Daoy (cell line): ENCODE results near the gene EPS8. TPM values are rescaled to one million over a fixed set of nuclear protein-coding genes. Genes with fewer than 3 reads are reported as not detected.
A peak's percentile ranks its signal among the peaks of the same experiment; 100 is the strongest.

Experiments used
- DNase-seq: peaks from one replicate; pipeline ENCODE4 v3.0.0-alpha.2; 2015; ENCODE audit warnings: low read depth
- total RNA-seq: library from RNA; depleted of rRNA; stranded (reverse); fragments of >200 nt; shearing (Covaris generic); gene quantifications from 2 replicates; pipeline ENCODE4 v1.2.3, GENCODE V29; 2014; rRNA removed

The EPS8 gene
- total RNA-seq, result 21.1 and 31.6 TPM in 2 replicates

DNA sequence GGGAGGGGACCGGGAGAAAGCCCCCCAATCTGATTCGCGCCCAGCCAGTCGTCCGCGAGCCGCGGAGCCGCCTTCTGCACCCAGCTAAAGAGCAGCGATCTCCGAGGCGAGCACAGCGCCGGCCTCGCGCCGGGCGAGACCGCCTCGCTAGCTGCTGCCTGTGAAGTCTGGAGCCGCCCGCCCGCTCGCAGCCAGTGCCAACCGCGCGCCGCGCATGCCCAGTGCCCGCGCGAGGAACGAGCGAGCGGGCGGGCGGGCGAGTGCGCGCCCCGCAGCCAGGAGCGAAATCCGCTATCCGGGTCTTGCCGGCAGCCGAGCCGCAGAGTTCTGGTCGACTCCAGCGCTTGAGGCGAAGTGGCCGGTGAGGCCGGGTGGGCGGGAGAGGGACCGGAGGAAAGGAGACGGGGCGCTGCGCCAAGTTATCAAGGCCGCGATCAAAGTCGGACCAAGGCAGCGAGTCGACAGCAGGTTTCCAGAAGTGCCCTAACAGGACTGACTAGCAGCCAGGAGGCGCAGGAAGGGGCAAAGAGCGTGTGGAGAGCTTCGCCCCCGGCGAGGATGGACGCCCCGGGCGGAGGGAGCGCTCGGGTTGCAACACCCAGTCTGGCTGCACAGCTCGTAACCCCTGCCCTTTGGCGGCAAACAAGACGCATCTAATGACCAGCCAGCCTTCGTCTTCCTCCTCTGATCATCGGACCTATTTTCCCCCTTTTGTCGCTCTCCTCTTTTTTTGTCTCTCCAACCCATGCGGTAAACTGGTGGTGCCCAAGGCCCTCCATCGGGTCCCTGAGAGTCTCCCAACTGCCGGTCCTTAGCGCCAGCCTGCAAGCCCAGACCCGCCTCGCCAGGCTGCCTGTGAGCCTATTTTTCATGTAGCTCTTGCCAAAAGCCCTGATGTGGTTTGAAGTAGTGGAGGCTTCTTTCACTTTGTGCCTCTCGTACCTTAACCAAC lies at the start of gene EPS8:
Gene EPS8 (minus strand): TSS at position 169 of the 952 bp plus-strand sequence. CDS start 106,437 bp downstream, outside the sequence.
- DNase-seq, result peak; percentile 97

DNA sequence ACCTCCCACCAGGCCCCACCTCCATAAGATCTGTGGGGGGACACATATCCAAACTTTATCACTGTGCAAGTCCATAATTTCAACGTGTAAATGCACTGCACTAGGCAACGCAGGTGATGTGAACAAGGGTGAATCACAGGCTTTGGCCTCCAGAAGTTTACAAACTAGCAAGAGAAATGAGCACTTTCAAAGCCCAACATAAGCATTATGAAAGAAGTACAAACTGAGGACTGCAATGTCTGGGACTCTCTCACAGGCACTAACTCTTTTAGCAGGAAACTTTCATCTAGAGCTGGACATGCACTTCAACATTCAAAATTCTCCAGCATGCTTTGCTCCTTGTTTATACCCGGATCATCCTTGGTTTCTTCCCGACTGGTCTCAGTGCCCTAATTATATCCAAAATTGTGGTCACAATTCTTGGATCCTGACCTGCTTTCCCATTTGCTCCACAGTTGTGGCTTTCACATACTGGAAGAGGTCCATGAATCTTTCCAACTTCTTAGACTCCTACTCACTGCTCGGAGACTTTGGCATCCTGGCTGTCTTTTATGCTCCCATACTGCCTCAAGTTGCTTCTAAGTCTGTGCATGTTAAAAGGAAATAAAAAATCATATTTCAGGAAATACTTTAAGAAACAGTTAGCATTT lies 48.1 kb upstream of the EPS8 start:
- DNase-seq, result no peak

DNA sequence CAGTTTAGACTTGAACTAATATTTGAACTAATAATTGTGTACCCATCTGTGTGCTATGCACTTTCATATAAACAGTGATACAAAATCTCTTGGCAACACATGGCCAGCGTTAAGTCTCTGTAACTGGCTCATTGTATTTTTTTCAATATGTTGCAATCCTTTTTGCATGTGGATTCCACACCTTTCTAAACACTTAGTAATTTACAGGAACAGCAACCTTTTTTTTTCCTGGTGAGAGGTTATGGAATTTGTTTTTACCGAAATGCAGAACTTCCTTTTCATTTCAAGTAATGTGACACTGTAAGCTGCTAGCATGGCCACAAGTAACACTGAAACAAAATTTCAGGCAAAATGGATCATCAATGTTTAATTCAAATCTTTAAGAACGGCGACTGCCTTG lies 45.4 kb upstream of the EPS8 start:
- no peak for DNase-seq

DNA sequence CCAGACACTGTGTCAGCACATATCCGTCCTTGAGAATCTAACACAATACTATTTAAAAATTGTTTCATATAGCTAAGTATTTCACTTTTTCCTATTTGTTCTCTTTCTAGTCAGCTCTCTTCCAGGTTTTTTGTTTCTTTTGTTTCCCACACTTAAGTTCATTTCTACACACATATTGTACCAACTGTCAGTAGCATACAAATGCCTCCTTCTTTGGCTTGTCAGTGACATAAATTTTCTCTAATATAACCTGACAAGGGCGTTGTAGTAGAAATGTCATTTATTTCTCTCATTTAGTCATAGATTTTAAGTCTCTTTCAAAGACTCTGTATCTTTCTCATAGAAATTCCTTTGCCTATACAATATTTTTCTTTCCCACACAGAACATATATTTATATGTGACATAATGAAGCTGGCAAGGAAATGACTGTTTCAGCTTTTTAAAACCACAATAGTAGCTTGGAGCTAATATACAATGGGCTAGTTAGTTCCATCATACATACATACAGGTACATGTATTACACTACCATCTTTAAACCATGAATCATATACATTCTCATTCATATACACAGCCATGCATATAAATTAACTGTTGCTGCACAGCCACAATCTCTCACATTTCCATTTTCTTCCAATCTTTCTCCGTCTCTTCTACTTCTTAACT lies 42.3 kb upstream of the EPS8 start:
- no peak for DNase-seq

DNA sequence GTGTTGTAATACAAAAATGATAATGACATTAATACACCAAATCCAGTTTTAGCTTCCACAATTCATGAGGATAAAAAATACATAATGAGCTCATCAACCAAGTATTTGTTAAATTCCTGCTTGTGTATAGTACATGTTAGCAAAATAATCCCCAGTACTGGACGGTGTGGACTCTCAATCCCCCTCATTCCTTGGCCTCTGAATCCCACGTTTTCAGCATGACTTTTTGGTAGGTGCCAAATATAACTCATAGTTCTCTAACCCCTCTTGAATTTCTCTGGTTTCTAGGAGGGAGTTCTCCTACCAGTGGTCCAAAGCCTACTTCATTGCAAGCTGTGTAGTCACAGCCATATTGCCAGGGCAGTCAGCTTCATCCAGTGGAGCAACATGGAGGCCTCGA lies 41.4 kb upstream of the EPS8 start:
- no peak for DNase-seq

DNA sequence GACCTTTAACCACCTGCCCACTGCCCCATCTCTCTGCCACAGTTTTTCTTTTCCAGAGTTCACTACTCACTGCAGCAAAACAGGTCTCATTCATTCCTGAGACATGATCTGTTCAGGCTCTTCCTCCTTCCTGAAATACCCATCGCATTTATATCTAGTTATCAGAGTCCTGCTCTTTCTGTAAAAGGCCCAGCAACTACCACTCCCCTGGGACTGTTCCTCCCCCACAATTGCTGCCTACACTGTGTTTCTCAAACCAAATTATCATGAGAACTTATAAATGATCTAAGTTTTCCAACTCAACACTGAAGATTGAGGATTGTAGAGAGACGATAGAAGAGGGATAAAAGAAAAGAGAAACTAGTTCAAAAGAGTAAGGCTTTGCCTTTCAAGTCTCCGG lies 40.8 kb upstream of the EPS8 start:
- no peak for DNase-seq

DNA sequence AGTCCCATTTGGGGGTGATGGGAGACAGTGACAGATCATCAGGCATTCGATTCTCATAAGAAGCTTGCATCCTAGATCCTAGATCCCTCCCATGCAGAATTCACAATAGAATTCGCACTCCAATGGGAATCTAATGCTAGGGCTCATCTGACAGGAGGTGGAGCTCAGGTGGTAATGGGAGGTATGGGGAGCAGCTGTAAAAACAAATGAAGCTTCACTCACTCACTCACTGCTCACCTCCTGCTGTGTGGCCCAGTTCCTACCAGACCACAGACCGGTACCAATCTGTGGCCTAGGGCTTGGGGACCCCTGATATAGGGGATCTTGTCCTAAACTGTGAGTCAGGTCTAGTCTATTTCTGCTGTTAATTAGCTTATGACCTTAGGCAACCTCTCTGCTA lies 40.1 kb upstream of the EPS8 start:
- DNase-seq, result peak; percentile 23

DNA sequence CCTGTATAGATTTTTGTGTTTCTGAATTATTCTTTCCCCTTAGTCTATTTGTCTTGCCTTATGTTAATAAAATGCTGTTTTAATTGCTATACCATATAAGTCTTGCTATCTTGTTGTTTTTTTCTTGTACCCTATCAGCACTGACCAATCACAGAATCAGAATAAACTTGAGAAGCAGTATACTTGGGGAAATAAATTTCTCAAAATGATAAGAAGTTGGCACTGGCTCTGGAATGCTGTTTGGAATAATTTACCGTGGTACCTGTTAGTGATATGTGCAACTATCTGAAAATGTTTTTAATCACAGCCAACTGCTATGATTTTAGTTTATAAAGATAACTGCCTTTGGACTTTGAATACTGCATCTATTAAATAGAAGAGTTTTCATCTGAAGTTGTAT lies 37.9 kb upstream of the EPS8 start:
- no peak for DNase-seq

DNA sequence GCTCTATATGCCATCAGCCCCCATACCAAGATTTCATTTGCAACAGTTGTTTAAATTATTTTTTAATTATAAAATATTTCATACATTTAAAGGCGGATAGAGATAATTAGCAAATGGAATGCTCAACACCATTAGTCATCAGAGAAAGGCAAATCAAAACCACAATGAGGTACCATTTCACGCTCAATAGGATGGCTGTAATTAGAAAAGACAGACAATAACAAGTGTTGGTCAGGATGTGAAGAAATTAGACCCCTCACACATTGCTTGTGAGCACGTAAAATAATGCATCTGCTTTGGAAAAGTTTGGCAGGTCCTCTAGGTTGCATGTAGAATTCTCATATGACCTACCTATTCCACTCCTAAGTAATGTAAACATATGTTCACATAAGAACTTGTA lies 35.3 kb upstream of the EPS8 start:
- no peak for DNase-seq

DNA sequence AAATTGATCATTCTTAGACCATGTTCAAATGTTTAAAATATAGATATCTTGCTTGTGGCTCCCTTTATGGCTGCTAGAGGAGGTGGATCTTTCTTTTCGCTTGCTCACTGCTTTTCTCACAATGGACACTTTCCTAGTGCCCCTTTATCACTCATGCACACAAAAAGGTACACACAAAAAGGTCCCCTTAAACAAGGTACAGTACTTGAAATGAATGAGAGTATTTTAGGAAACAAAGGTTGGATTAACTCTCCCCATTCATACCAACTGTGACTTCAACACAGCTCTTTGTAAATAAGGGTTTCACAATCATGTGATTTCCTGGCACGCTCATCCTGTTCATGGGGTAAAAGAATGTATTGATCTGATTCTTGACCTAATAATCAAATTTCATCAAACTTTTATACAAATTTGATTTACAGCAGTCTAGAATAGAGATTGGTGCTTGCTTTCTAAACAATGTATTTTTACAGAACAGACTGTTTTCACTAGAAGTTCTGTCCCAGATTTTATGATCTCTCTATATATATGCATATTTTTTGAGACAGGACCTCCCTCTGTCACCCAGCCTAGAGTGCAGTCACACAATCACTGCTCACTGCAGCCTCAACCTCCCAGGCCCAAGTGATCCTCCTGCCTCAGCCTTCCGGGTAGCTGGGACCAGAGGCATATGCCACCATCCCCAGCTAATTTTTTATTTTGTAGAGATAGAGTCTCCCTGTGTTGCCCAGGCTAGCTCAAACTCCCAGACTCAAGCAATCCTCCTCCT lies 34.4 kb upstream of the EPS8 start:
- DNase-seq, result no peak

DNA sequence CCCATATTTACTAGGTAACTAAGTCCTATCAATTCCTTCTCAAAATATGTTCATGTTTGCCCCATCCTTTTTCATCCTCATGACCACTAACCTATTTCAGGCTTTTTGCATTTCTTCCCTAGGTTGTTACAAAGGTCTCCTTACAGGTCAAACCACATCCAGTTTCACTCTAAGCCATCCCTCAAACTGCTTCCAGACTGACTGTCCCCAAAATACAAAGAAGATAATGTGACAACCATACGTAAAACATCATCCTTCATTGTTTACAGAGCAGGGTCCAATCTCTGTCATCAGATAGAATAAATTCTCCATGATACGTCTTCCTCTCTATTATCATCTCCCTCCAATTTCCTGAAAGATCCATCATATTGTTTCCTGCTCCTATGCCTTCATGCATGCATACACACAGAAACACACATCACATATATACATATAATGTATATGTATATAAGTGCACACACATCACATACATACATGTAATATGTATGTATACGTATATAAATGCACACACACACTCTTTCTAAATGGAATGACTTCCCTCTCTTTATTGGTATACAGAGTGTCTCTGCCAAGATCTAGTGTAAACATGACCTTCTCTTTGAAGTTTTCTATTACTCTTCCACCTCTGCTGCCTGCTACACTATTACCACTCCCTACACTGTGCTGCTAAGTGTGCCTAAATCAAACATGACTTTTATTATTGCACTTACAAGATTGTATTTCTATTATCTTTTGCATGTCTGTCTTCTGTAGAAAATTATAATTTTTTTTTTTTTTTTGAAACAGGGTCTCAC lies 30.7 kb upstream of the EPS8 start:
- DNase-seq, result no peak

DNA sequence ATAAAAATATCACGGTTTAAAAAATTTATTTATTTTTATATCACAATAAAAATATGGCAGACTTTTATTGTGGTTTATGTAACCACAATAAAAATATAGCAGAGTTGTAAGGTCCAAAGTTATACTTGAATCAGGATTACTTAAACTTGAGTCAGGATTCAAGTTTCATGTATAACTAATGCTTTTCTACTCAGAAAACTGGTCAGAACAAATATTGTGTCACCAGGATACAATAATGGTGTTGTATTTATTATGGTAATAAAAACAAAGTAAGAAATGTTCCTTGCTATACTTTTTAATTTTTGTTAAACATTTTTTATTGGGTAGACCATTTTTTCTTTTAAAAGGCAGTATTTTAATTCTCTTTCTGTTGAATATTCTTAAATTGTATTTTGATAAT lies 29.2 kb upstream of the EPS8 start:
- DNase-seq, result no peak

DNA sequence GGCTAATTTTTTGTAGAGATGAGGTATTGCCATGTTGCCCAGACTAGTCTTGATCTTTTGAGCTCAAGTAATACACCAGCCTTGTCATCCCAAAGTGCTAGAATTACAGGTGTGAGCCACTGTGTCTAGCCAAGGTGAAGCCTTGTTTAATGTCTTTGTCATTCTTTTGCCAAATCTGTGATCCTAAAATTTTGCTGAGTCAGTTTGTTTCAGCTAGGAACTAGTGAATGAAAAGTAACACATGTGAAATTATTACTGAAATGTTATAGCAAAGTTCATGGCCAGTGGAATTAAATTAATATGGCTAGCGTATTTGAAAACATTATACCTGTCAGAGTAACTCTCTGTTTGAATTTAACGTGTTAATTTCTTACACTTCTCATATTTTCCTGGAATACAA lies 26.5 kb upstream of the EPS8 start:
- DNase-seq, result no peak

DNA sequence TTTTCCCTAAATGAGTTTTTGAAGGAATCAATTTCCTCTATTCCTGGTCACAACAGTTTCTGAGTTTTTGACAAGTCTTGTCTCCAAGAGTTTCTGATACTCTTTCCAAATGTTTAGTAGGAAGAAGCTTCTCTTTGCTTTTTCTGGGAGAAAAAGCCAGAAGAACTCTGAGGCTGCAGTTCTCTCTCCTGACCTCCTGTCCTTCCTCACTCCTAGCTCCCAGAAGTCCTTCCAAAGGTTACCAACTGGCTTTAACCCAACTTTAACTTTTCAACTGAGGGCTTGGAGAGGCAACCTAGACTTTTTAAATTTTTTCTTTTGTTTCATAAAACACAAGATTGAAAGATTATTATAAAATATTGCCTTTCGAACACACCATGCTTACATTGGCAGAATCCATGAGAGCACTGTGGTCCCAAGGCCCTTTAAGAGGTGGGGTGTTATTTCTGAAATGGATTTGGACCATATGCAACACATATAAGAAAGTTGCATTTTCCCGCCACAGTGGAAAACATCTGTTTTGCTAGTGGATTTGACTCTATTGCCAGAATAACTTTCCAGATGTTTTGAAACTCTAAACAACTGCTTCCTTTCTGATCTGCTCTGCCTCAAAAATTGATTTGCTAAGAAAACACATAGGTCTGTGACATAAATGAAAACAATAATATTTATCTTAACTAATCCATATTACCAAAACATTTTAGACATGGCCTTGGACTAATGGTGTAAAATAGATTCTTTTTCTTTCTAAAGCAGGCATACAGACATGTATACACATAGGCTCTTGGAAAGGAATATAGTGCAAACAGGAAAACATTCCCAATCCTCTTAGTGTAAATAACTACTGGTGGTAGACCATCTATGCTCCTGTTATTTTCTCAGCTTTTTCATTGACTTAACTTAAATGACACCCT lies 22.3 kb upstream of the EPS8 start:
- no peak for DNase-seq

DNA sequence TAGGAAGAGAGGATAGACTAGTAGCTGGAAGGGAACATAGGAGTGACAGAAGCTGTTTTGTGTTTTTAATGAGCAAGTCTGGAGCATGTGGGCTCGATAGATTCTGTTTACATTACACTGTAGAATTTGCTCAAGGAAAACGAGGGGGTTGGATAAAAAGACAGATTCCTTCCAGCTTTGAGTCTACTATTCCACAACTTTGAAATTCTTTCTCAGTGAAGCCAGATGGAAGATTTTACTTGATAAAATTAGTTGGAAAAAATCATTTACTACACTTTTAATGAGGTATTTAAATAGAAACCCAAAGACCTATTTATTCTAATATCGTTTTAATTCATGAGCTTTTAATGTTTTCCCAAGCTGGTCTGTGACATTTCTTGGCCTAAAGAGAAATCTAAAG lies 19.5 kb upstream of the EPS8 start:
- no peak for DNase-seq

DNA sequence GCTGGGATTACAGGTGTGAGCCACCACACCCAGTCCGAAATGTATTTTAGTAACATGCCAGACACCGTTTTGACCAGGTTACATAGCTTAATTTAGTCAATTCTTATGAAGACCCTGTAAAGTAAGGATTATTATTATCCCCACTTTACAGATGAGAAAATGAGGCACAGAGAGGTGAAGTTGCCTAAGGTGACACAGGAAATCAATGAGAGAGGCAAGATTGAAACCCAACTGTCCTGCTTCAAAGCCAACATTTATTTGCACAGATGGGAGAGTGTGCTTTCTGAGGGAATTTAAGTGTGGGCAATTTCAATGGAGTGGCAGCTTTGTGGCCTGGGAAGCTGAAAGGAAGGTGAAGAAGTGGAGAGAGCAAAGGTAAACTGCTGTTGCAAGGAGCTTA lies 19.1 kb upstream of the EPS8 start:
- no peak for DNase-seq

DNA sequence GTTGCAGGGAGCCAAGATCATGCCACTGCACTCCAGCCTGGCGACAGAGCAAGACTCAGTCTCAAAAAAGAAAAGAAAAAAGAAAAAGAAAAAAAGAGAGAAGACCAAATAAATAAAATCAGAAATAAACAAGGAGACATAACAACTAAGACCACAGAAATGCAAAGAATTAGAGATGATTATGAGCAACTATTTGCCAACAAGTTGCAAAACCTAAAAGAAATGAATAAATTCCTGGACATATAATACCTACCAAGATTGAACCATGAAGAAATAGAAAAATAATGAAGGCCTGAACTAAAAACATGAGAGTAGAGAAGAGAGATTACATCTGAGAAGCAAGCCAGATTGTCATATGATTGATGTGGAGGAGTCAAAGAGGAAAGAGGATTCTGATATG lies 17.6 kb upstream of the EPS8 start:
- DNase-seq, result no peak

DNA sequence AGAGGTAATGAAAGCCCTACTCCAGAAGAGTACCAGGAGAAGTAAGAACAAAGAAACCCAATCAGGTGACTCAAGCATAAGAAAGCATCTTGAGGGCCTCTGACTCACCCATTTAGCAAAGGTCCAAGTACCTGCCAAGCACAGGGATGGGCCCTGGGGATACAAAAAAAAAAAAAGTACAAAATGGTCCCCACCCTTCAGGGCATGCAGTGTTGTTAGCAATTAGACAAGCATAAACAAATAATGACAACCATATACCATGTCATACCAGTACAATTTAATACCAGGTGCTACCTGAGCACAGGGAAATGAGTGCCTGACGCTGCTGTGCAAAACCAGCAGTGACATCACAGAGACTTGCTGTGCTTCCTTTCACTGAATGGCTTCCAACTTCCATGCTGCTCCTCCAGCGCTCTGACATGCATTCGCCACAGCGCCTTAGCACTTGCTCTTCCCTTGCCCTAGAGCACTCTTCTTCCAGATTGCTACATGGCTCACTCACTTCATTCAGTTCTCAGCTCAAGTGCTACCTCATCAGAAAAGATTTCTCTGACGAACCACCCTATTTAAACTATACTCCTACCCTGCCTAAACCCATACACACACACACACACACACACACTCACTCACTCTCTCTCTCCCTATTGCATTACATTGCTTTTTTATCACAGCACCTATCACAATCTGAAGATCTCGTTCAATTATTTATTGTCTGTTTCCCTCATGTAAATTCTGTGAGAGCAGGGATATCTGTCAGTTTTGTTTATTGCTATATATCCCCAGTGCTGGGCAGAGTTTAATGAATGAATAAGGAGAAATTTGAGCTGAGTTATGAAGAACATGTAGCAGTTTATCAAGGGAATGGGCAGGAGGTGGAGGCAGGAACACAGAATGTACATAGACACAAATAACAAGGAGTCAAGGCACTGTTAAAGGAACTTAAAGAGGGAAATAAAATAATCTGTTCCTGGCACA lies 12.9 kb upstream of the EPS8 start:
- peak; percentile 30 for DNase-seq

DNA sequence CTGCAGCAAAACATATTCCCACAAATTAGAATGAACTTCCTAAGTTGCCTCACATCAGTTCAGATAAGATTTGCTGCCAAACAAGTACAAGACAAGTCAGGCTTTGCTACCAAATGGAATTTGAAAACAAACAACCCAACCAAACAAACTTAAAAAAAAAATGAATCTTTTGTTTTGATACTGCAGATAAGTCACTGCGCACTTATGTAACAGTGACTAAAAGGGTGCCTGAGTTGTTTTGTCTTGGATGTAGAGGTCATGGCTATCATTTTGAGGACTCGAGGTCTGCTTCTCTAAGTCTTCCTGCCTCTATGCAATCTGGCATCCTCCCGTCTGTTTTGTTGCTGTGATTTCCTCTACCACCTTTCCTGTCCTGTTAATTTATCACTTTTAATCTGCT lies 11.1 kb upstream of the EPS8 start:
- DNase-seq, result no peak
